Smooth muscle cell (in vitro differentiated cells): ENCODE measurements around the gene SLC6A2. TPM values are rescaled to one million over a fixed set of nuclear protein-coding genes. Genes with fewer than 3 reads are reported as not detected.

Source experiments
- DNase-seq: peaks from one replicate; lab custom pipeline; 2025; ENCODE audit not compliant: unreplicated experiment; lab: John Stamatoyannopoulos, UW
- H2AFZ ChIP-seq: fragments of 200-600 bp; sonication (generic); 2 replicates; pipeline ENCODE4 v1.6.0; 2016; ENCODE audit warnings: antibody characterized with exemption, low read depth, mild to moderate bottlenecking
- H3F3A ChIP-seq: fragments of 200-600 bp; sonication (generic); 2 replicates; pipeline ENCODE4 v1.6.0; 2017; ENCODE audit warnings: antibody characterized with exemption, low read depth
- H3K27ac ChIP-seq: fragments of 200-600 bp; sonication (generic); 2 replicates; pipeline ENCODE4 v1.5.1; 2016; ENCODE audit warnings: low read depth, mild to moderate bottlenecking
- H3K27me3 ChIP-seq: fragments of 200-600 bp; sonication (generic); 2 replicates; pipeline ENCODE4 v1.6.1; 2016; ENCODE audit warnings: low read depth, mild to moderate bottlenecking
- H3K36me3 ChIP-seq: fragments of 200-600 bp; sonication (generic); 2 replicates; pipeline ENCODE4 v1.5.1; 2016; ENCODE audit warnings: low read depth
- H3K4me1 ChIP-seq: fragments of 200-600 bp; sonication (generic); 2 replicates; pipeline ENCODE4 v1.5.1; 2016; ENCODE audit warnings: low read depth
- H3K4me2 ChIP-seq: fragments of 200-600 bp; sonication (generic); 2 replicates; pipeline ENCODE4 v1.6.0; 2016; ENCODE audit warnings: mild to moderate bottlenecking
- H3K4me3 ChIP-seq: fragments of 200-600 bp; sonication (generic); 2 replicates; pipeline ENCODE4 v1.5.1; 2016; ENCODE audit warnings: mild to moderate bottlenecking
- H3K79me2 ChIP-seq: fragments of 200-600 bp; sonication (generic); 2 replicates; pipeline ENCODE4 v1.6.0; 2016; ENCODE audit warnings: low read depth, mild to moderate bottlenecking
- H3K9ac ChIP-seq: fragments of 200-600 bp; sonication (generic); 2 replicates; pipeline ENCODE4 v1.6.0; 2016; ENCODE audit warnings: low read depth
- H3K9me3 ChIP-seq: fragments of 200-600 bp; sonication (generic); replicated peaks from 2 replicates; pipeline ENCODE4 v1.5.1; 2016; ENCODE audit warnings: low read depth
- H4K20me1 ChIP-seq: fragments of 200-600 bp; sonication (generic); 2 replicates; pipeline ENCODE4 v1.6.0; 2016; ENCODE audit warnings: low read depth
- CTCF ChIP-seq: fragments of 200-600 bp; sonication (generic); IDR thresholded peaks from 2 replicates; pipeline ENCODE4 v1.5.1; 2017; ENCODE audit warnings: borderline replicate concordance, mild to moderate bottlenecking, antibody characterized with exemption; ENCODE audit not compliant: insufficient read depth, poor library complexity, severe bottlenecking
- WGBS: methylation state at CpG from one replicate; pipeline ENCODE4 v1.1.7; 2016; ENCODE audit warnings: low lambda C conversion rate; 5-methylcytosine and 5-hydroxymethylcytosine counted together
- polyA plus RNA-seq: library from polyadenylated mRNA; unstranded; fragments of >200 nt; fragmentation: Nextera tagmentation; extraction: Ambion mirVana; gene quantifications from 2 replicates; pipeline ENCODE4 v1.2.1, GENCODE V29; 2016
- total RNA-seq: library from RNA; depleted of rRNA; stranded (reverse); fragments of >200 nt; gene quantifications from 2 replicates; pipeline ENCODE4 v1.2.3, GENCODE V29; 2014

The SLC6A2 gene
- total and polyA plus RNA-seq, 2 experiments from 2014 or later, result 0.22 to 0.33 TPM

GRCh38 chr16:55632259-55632658, 23.5 kb upstream of the SLC6A2 start:
- no peak for DNase-seq
- Histone ChIP-seq H3K27ac (no peak overlapping the region), H3K36me3 (no peaks in the 10 kb centered on the region), H3K9me3 (peaks cover 4% of the 10 kb centered on the region), H3K4me2 (no peak overlapping the region), H3K4me3 (no peak overlapping the region), H4K20me1 (no peaks in the 10 kb centered on the region), H3K9ac (no peak overlapping the region), H3K4me1 (peaks cover 6% of the 10 kb centered on the region), H3K27me3 (no peaks in the 10 kb centered on the region), H3K79me2 (no peaks in the 10 kb centered on the region), H2AFZ (no peak overlapping the region), H3F3A (no peaks in the 10 kb centered on the region)
- TF ChIP-seq CTCF, result no peak

GRCh38 chr16:55634193-55634592, 21.6 kb upstream of the SLC6A2 start:
- Histone ChIP-seq H3K4me3 (no peak overlapping the region), H3K9ac (no peak overlapping the region), H3K27me3 (peaks cover 3% of the 10 kb centered on the region), H3K79me2 (no peaks in the 10 kb centered on the region), H4K20me1 (no peaks in the 10 kb centered on the region), H3K36me3 (no peaks in the 10 kb centered on the region), H3K9me3 (peaks cover 4% of the 10 kb centered on the region), H3F3A (no peaks in the 10 kb centered on the region), H2AFZ (no peak overlapping the region), H3K4me1 (peaks cover 11% of the 10 kb centered on the region), H3K4me2 (no peak overlapping the region), H3K27ac (no peak overlapping the region)
- DNase-seq, result no peak
- no peak for TF ChIP-seq CTCF

- no peak overlapping the region for H3K9ac ChIP-seq
- H4K20me1 ChIP-seq, result no peaks in the 10 kb centered on the region
- no peaks in the 10 kb centered on the region for H3K9me3 ChIP-seq
- no peak overlapping the region for H2AFZ ChIP-seq
- H3K27me3 ChIP-seq, result peaks cover 9% of the 10 kb centered on the region
- no peak overlapping the region for H3K4me2 ChIP-seq
- no peak for DNase-seq
- H3K79me2 ChIP-seq, result no peaks in the 10 kb centered on the region
- WGBS, result 92% methylated on average over 5 of the region's 5 CpGs
- no peak for TF ChIP-seq CTCF
- peaks cover 11% of the 10 kb centered on the region for H3K4me1 ChIP-seq
- no peaks in the 10 kb centered on the region for H3F3A ChIP-seq
- H3K36me3 ChIP-seq, result no peaks in the 10 kb centered on the region
- H3K4me3 ChIP-seq, result no peak overlapping the region
- H3K27ac ChIP-seq, result no peak overlapping the region
Observed at GRCh38 chr16:55638256-55638655, 17.5 kb upstream of the SLC6A2 start.

- Histone ChIP-seq H3K27me3 (peaks cover 9% of the 10 kb centered on the region), H3K4me3 (no peak overlapping the region)
- TF ChIP-seq CTCF, result no peak
Observed at GRCh38 chr16:55640701-55641327, 15.0 kb upstream of the SLC6A2 start.

More at GRCh38 chr16:55640701-55641327, 15.0 kb upstream of the SLC6A2 start:
- H4K20me1 ChIP-seq, result no peaks in the 10 kb centered on the region
- no peaks in the 10 kb centered on the region for H3K36me3 ChIP-seq
- no peak for DNase-seq
- no peaks in the 10 kb centered on the region for H3F3A ChIP-seq
- H3K4me2 ChIP-seq, result no peak overlapping the region
- 92% methylated on average over 9 of the region's 9 CpGs for WGBS
- H3K4me1 ChIP-seq, result peaks cover 11% of the 10 kb centered on the region
- no peaks in the 10 kb centered on the region for H3K9me3 ChIP-seq
- H3K27ac ChIP-seq, result no peak overlapping the region
- H2AFZ ChIP-seq, result no peak overlapping the region
- H3K79me2 ChIP-seq, result no peaks in the 10 kb centered on the region
- H3K9ac ChIP-seq, result no peak overlapping the region
